MG63 (cell line): ENCODE data around the gene NXT2. TPM values are rescaled to one million over a fixed set of nuclear protein-coding genes. Genes with fewer than 3 reads are reported as not detected.
"Not testable (repeated sequence)": the region's sequence is repeated elsewhere in the genome, so short reads cannot be mapped to it uniquely, and the experiment has no call there.

ENCODE experiments used
- DNase-seq: peaks from one replicate; pipeline ENCODE4 v3.0.0-alpha.2; 2020
- H3K27me3 ChIP-seq: fragments of 250-450 bp; sonication (Bioruptor Pico); 2 replicates; pipeline ENCODE4 v1.5.1; 2020; ENCODE audit warnings: mild to moderate bottlenecking, moderate library complexity
- H3K36me3 ChIP-seq: fragments of 250-450 bp; sonication (Bioruptor Pico); 2 replicates; pipeline ENCODE4 v1.5.1; 2020; ENCODE audit warnings: mild to moderate bottlenecking, moderate library complexity
- H3K4me3 ChIP-seq: fragments of 250-450 bp; sonication (Bioruptor Pico); 2 replicates; pipeline ENCODE4 v1.5.1; 2020; ENCODE audit warnings: mild to moderate bottlenecking, moderate library complexity
- H3K9me3 ChIP-seq: fragments of 250-450 bp; sonication (Bioruptor Pico); 2 replicates; pipeline ENCODE4 v1.5.1; 2020; ENCODE audit warnings: mild to moderate bottlenecking, moderate library complexity
- total RNA-seq: library from RNA; depleted of rRNA; stranded (reverse); fragments of >200 nt; shearing (Covaris generic); gene quantifications from 2 replicates; pipeline ENCODE4 v1.2.3, GENCODE V29; 2014; ENCODE audit warnings: low replicate concordance; rRNA removed

The NXT2 gene
- 10.7 and 28.2 TPM in 2 replicates for total RNA-seq

GRCh38 chrX:109536439-109537323 is at the start of gene NXT2:
TSS of gene NXT2 (plus strand) at chrX:109536844. CDS start at chrX:109537007, 163 bp downstream.
- DNase-seq, result peak; percentile 91
- Histone ChIP-seq H3K9me3 (no peaks in the 10 kb centered on the region), H3K36me3 (no peaks in the 10 kb centered on the region), H3K27me3 (no peaks in the 10 kb centered on the region), H3K4me3 (peak within 1 kb of the TSS; percentile 78)

- H3K27me3 ChIP-seq, result no peaks in the 10 kb centered on the region; the same call in 1 of the 2 replicates
- H3K9me3 ChIP-seq, result no peaks in the 10 kb centered on the region
- H3K36me3 ChIP-seq, result no peaks in the 10 kb centered on the region
- DNase-seq, result no peak
- no peak overlapping the region for H3K4me3 ChIP-seq
Observed at GRCh38 chrX:109487640-109488039, 49.0 kb upstream of the NXT2 start.

GRCh38 chrX:109489174-109489573 is 47.5 kb upstream of the NXT2 start:
- Histone ChIP-seq H3K4me3 (no peak overlapping the region), H3K9me3 (no peaks in the 10 kb centered on the region)
- no peak for DNase-seq

GRCh38 chrX:109498434-109498833 is 38.2 kb upstream of the NXT2 start:
- no peaks in the 10 kb centered on the region for H3K27me3 ChIP-seq
- no peaks in the 10 kb centered on the region for H3K9me3 ChIP-seq
- H3K4me3 ChIP-seq, result no peak overlapping the region
- H3K36me3 ChIP-seq, result no peaks in the 10 kb centered on the region
- DNase-seq, result no peak

More at GRCh38 chrX:109489174-109489573, 47.5 kb upstream of the NXT2 start:
- Histone ChIP-seq H3K27me3 (no peaks in the 10 kb centered on the region; the same call in 1 of the 2 replicates), H3K36me3 (no peaks in the 10 kb centered on the region)

- Histone ChIP-seq H3K27me3 (no peaks in the 10 kb centered on the region), H3K9me3 (no peaks in the 10 kb centered on the region), H3K36me3 (no peaks in the 10 kb centered on the region), H3K4me3 (no peak overlapping the region)
- DNase-seq, result no peak
Observed at GRCh38 chrX:109501176-109501575, 35.5 kb upstream of the NXT2 start.

GRCh38 chrX:109508915-109509314 is 27.7 kb upstream of the NXT2 start:
- no peaks in the 10 kb centered on the region for H3K36me3 ChIP-seq
- peaks cover 7% of the 10 kb centered on the region for H3K27me3 ChIP-seq
- no peak for DNase-seq
- no peak overlapping the region for H3K4me3 ChIP-seq
- H3K9me3 ChIP-seq, result no peaks in the 10 kb centered on the region

- Histone ChIP-seq H3K27me3 (peaks cover 7% of the 10 kb centered on the region), H3K4me3 (no peak overlapping the region), H3K9me3 (no peaks in the 10 kb centered on the region), H3K36me3 (no peaks in the 10 kb centered on the region)
- DNase-seq, result no peak
Observed at GRCh38 chrX:109511113-109511512, 25.5 kb upstream of the NXT2 start.

- Histone ChIP-seq H3K27me3 (peaks cover 2% of the 10 kb centered on the region; the same call in 1 of the 2 replicates), H3K4me3 (no peak overlapping the region), H3K36me3 (no peaks in the 10 kb centered on the region), H3K9me3 (no peaks in the 10 kb centered on the region)
- DNase-seq, result no peak
Observed at GRCh38 chrX:109519001-109519400, 17.6 kb upstream of the NXT2 start.

- Histone ChIP-seq H3K9me3 (no peaks in the 10 kb centered on the region), H3K4me3 (no peak overlapping the region), H3K27me3 (no peaks in the 10 kb centered on the region), H3K36me3 (no peaks in the 10 kb centered on the region)
- no peak for DNase-seq
Observed at GRCh38 chrX:109533005-109533404, 3.6 kb upstream of the NXT2 start.

GRCh38 chrX:109533631-109534030 is 3.0 kb upstream of the NXT2 start:
- Histone ChIP-seq H3K9me3 (no peaks in the 10 kb centered on the region), H3K4me3 (no peak overlapping the region), H3K36me3 (no peaks in the 10 kb centered on the region), H3K27me3 (no peaks in the 10 kb centered on the region)
- DNase-seq, result peak; percentile 44

GRCh38 chrX:109534933-109535332 is 1.7 kb upstream of the NXT2 start:
- Histone ChIP-seq H3K9me3 (no peaks in the 10 kb centered on the region), H3K4me3 (no peak overlapping the region), H3K27me3 (no peaks in the 10 kb centered on the region), H3K36me3 (no peaks in the 10 kb centered on the region)
- no peak for DNase-seq

- no peaks in the 10 kb centered on the region for H3K27me3 ChIP-seq
- no peak overlapping the region for H3K4me3 ChIP-seq
- no peaks in the 10 kb centered on the region for H3K9me3 ChIP-seq
- DNase-seq, result no peak
- H3K36me3 ChIP-seq, result no peaks in the 10 kb centered on the region
Observed at GRCh38 chrX:109535578-109535977, 1.1 kb upstream of the NXT2 start.

GRCh38 chrX:109537324-109537665 is 651 bp downstream of the NXT2 start:
- no peaks in the 10 kb centered on the region for H3K9me3 ChIP-seq
- peak; percentile 11 for DNase-seq
- H3K36me3 ChIP-seq, result no peaks in the 10 kb centered on the region
- no peaks in the 10 kb centered on the region for H3K27me3 ChIP-seq
- peak overlapping the region; percentile 78 for H3K4me3 ChIP-seq

- not testable (repeated sequence) for H3K27me3 ChIP-seq, H3K4me3 ChIP-seq, H3K9me3 ChIP-seq, DNase-seq, H3K36me3 ChIP-seq
Observed at GRCh38 chrX:109539007-109539406, 2.4 kb downstream of the NXT2 start.

- no peaks in the 10 kb centered on the region for H3K27me3 ChIP-seq
- H3K9me3 ChIP-seq, result no peaks in the 10 kb centered on the region
- no peak overlapping the region for H3K4me3 ChIP-seq
- H3K36me3 ChIP-seq, result no peaks in the 10 kb centered on the region
- no peak for DNase-seq
Observed at GRCh38 chrX:109553862-109554261, 17.2 kb downstream of the NXT2 start.

GRCh38 chrX:109576083-109576482 is 39.4 kb downstream of the NXT2 start:
- not testable (repeated sequence) for DNase-seq, H3K27me3 ChIP-seq, H3K9me3 ChIP-seq, H3K4me3 ChIP-seq, H3K36me3 ChIP-seq

GRCh38 chrX:109577055-109577454 is 40.4 kb downstream of the NXT2 start:
- no peaks in the 10 kb centered on the region for H3K9me3 ChIP-seq
- H3K27me3 ChIP-seq, result no peaks in the 10 kb centered on the region
- no peaks in the 10 kb centered on the region for H3K36me3 ChIP-seq
- H3K4me3 ChIP-seq, result no peak overlapping the region
- no peak for DNase-seq

- no peaks in the 10 kb centered on the region for H3K27me3 ChIP-seq
- DNase-seq, result no peak
- no peak overlapping the region for H3K4me3 ChIP-seq
- H3K9me3 ChIP-seq, result no peaks in the 10 kb centered on the region
- H3K36me3 ChIP-seq, result no peaks in the 10 kb centered on the region
Observed at GRCh38 chrX:109578916-109579315, 42.3 kb downstream of the NXT2 start.
